ENCODE results near the gene PPP2R2B.

DNA sequence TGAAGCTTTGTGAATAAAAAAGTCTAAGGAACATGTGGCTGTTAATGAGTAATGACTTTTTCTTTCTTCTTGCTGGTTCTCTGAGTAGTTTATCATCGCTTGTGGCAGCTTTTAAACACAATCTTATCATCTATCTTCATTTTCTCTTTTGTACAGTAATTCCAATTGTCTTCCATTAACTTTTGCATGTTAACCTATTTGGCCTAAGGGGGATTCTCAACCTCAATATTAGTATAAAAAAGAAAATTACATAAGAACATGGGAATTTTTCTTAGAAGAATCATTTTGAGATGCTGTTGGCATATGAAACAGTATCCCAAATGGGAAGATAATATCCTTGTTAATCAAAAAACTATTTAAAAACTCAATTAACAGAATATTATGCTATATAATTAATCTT lies 182.9 kb downstream of the PPP2R2B start:
- TF ChIP-seq YY1 (IDR thresholded peaks at IDR 0.05; ENCODE audit: insufficient read depth, insufficient read length) (no peak), ZNF274 (IDR thresholded peaks at IDR 0.05; ENCODE audit: low read depth, low read length) (no peak)

All from NT2/D1 (cell line).